WTC11 (cell line): ENCODE data around the gene SIT1. TPM values are rescaled to one million over a fixed set of nuclear protein-coding genes. Genes with fewer than 3 reads are reported as not detected.

Experiments used
- ATAC-seq: fragments of 200-7000 bp; cut with Tn5 transposase; 2 replicates; pipeline ENCODE4 v1.10.0; 2021; ENCODE audit warnings: mild to moderate bottlenecking, moderate library complexity
- CTCF ChIA-PET: fragments of 300-600 bp; sonication (Branson Sonifier 250); formaldehyde crosslinking; loops from one replicate; lab custom pipeline; 2021; ENCODE audit warnings: antibody characterized with exemption; lab: Charles Lee
- POLR2A ChIA-PET: fragments of 350-600 bp; sonication (Branson Sonifier 250); formaldehyde crosslinking; loops from one replicate; lab custom pipeline; 2021; ENCODE audit warnings: antibody characterized with exemption; lab: Charles Lee
- DNase-seq: peaks from one replicate; pipeline ENCODE4 v3.0.0; 2021; ENCODE audit warnings: low spot score
- H3K27ac Mint-ChIP-seq: 2 replicates; pipeline ENCODE4 v1.8.0; 2021; ENCODE audit warnings: mixed read lengths
- H3K27me3 Mint-ChIP-seq: 2 replicates; pipeline ENCODE4 v1.8.0; 2021; ENCODE audit warnings: low read depth, mild to moderate bottlenecking, moderate library complexity, mixed read lengths
- H3K36me3 Mint-ChIP-seq: 2 replicates; pipeline ENCODE4 v1.8.0; 2021; ENCODE audit warnings: mixed read lengths
- H3K4me1 Mint-ChIP-seq: 2 replicates; pipeline ENCODE4 v1.8.0; 2022; ENCODE audit warnings: mixed read lengths
- H3K4me3 Mint-ChIP-seq: 2 replicates; pipeline ENCODE4 v1.8.0; 2021; ENCODE audit warnings: mild to moderate bottlenecking, moderate library complexity, mixed read lengths
- H3K9me3 Mint-ChIP-seq: 2 replicates; pipeline ENCODE4 v1.8.0; 2021; ENCODE audit warnings: mixed read lengths
- ATF1 ChIP-seq: sonication (generic); formaldehyde crosslinking; IDR thresholded peaks from 2 replicates; pipeline ENCODE4 v1.8.1; 2023; ENCODE audit warnings: mild to moderate bottlenecking, moderate library complexity, missing genetic modification reagents
- CREB1 ChIP-seq: sonication (generic); formaldehyde crosslinking; IDR thresholded peaks from 2 replicates; pipeline ENCODE4 v1.8.0; 2023; ENCODE audit warnings: mild to moderate bottlenecking, missing genetic modification reagents
- ETV6 ChIP-seq: sonication (generic); formaldehyde crosslinking; IDR thresholded peaks from 2 replicates; pipeline ENCODE4 v1.8.1; 2022; ENCODE audit warnings: mild to moderate bottlenecking, missing genetic modification reagents
- FOXJ3 ChIP-seq: sonication (generic); formaldehyde crosslinking; IDR thresholded peaks from 2 replicates; pipeline ENCODE4 v1.9.0; 2021; ENCODE audit warnings: missing genetic modification reagents, mild to moderate bottlenecking, borderline replicate concordance
- GABPB1 ChIP-seq: sonication (generic); formaldehyde crosslinking; IDR thresholded peaks from 2 replicates; pipeline ENCODE4 v1.8.1; 2023; ENCODE audit warnings: mild to moderate bottlenecking, missing genetic modification reagents
- JAZF1 ChIP-seq: fragments of 250-450 bp; sonication (Bioruptor Pico); IDR thresholded peaks from 2 replicates; pipeline ENCODE4 v1.9.0; 2021; ENCODE audit warnings: moderate library complexity, mild to moderate bottlenecking, inconsistent platforms
- MYBL2 ChIP-seq: sonication (generic); formaldehyde crosslinking; IDR thresholded peaks from 2 replicates; pipeline ENCODE4 v1.8.1; 2023; ENCODE audit warnings: mild to moderate bottlenecking, moderate library complexity, missing genetic modification reagents
- SP1 ChIP-seq: sonication (generic); formaldehyde crosslinking; conservative IDR thresholded peaks from 2 replicates; pipeline ENCODE4 v1.8.1; 2022; ENCODE audit warnings: missing genetic modification reagents
- ZBTB21 ChIP-seq: sonication (generic); formaldehyde crosslinking; IDR thresholded peaks from 2 replicates; pipeline ENCODE4 v1.8.1; 2023; ENCODE audit warnings: mild to moderate bottlenecking, missing genetic modification reagents, borderline replicate concordance
- ZNF121 ChIP-seq: sonication (generic); formaldehyde crosslinking; IDR thresholded peaks from 2 replicates; pipeline ENCODE4 v1.8.0; 2023; ENCODE audit warnings: missing genetic modification reagents
- ZNF232 ChIP-seq: sonication (generic); formaldehyde crosslinking; IDR thresholded peaks from 2 replicates; pipeline ENCODE4 v1.8.0; 2022; ENCODE audit warnings: mild to moderate bottlenecking, missing genetic modification reagents
- ZNF423 ChIP-seq: fragments of 250-450 bp; sonication (Bioruptor Pico); IDR thresholded peaks from 2 replicates; pipeline ENCODE4 v2.1.2; 2022; ENCODE audit warnings: mild to moderate bottlenecking, moderate library complexity
- total RNA-seq: library from RNA; stranded (reverse); gene quantifications from 3 replicates; pipeline ENCODE4 v1.2.3, GENCODE V29; 2021
- TF ChIP-seq, protein P1 (sequence below): sonication (generic); formaldehyde crosslinking; IDR thresholded peaks from 2 replicates; pipeline ENCODE4 v1.8.1; 2023; ENCODE audit warnings: mild to moderate bottlenecking, missing genetic modification reagents
- TF ChIP-seq, protein P2 (sequence below): sonication (generic); formaldehyde crosslinking; IDR thresholded peaks from 2 replicates; pipeline ENCODE4 v1.8.0; 2023; ENCODE audit warnings: mild to moderate bottlenecking, missing genetic modification reagents
- TF ChIP-seq, protein P3 (sequence below): fragments of 250-450 bp; sonication (Bioruptor Pico); IDR thresholded peaks from 2 replicates; pipeline ENCODE4 v2.1.2; 2022; ENCODE audit warnings: mild to moderate bottlenecking, moderate library complexity
- TF ChIP-seq, protein P4 (sequence below): sonication (generic); formaldehyde crosslinking; IDR thresholded peaks from 2 replicates; pipeline ENCODE4 v1.8.0; 2022; ENCODE audit warnings: mild to moderate bottlenecking, missing genetic modification reagents
- TF ChIP-seq, protein P5 (sequence below): sonication (generic); formaldehyde crosslinking; IDR thresholded peaks from 2 replicates; pipeline ENCODE4 v1.8.1; 2023; ENCODE audit warnings: mild to moderate bottlenecking, moderate library complexity, missing genetic modification reagents
- TF ChIP-seq, protein P6 (sequence below): sonication (generic); formaldehyde crosslinking; IDR thresholded peaks from 2 replicates; pipeline ENCODE4 v1.8.0; 2022; ENCODE audit warnings: mild to moderate bottlenecking, missing genetic modification reagents
- TF ChIP-seq, protein P7 (sequence below): fragments of 200-600 bp; IDR thresholded peaks from 2 replicates; pipeline ENCODE4 v1.8.0; 2022; ENCODE audit warnings: antibody characterized with exemption
- TF ChIP-seq, protein P8 (sequence below): sonication (generic); formaldehyde crosslinking; IDR thresholded peaks from 2 replicates; pipeline ENCODE4 v1.8.0; 2023; ENCODE audit warnings: missing genetic modification reagents, mild to moderate bottlenecking, borderline replicate concordance

The SIT1 gene
- total RNA-seq, 1 experiment from 2014 or later = 4.1 TPM

DNA sequence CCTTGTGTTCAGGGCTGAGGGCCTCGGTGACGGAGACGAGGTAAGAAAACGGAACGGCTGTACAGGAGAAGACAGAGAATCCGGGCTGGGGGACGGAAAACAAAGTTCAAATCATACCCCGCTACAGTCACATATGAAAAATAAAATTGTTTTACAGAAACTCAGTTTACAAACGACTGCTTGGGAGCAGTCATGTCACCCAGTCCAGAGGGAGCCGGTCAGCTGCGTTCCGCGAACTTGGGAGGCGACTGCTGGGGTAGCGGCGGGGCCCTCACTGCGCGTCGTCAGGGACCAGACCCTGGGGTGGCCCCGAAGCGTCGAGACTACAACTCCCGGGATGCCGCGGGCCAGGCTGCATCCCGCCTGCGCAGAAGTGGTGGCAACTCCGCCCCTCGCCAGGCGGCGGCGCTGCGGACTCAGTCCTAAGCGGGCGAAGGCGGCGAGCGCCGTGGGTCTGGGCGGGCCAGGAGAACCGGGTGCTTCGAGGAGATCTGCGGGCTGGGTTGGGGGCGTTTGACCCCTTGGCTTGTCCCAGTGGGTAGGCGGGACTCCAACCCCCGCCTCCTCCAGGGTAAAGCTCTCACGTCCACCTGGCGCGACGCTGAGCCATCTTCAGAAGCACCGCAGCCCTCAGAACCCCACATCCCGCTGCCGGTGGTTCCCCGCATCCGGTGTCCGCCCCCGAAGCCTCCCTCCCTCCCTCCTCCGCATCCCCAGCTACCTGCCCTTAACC lies 4.0 kb downstream of the SIT1 start:
- Mint-ChIP-seq H3K9me3 (peaks cover 1% of the 10 kb centered on the region), H3K27ac (peak overlapping the region; percentile 82), H3K36me3 (0 out of 2 replicates have a peak, but pooled peaks cover under 1% of the 10 kb centered on the region), H3K4me1 (peaks cover 43% of the 10 kb centered on the region), H3K4me3 (peak overlapping the region; percentile 88), H3K27me3 (peaks cover 13% of the 10 kb centered on the region)
- ATAC-seq (peak; percentile 89), DNase-seq (peak; percentile 96)
- CTCF ChIA-PET = interaction anchor here (0.7 to 4.4 kb wide), 31 partner anchors 10 to 1206 kb away, joined by 3 to 47 read pairs (median 6); partner anchors contain the start of genes ARHGEF39, ATOSB, CCDC107 and GBA2
- TF ChIP-seq ZNF121 (CRISPR knock-in tag) = peak; percentile 32; the same call in 1 of the 2 replicates
- 0 out of 2 replicates have a peak, but pooled peaks have one; percentile 16 for TF ChIP-seq MYBL2 (CRISPR knock-in tag)
- peak; percentile 73; the same call in 1 of the 2 replicates for TF ChIP-seq ETV6
- TF ChIP-seq, protein P1, sequence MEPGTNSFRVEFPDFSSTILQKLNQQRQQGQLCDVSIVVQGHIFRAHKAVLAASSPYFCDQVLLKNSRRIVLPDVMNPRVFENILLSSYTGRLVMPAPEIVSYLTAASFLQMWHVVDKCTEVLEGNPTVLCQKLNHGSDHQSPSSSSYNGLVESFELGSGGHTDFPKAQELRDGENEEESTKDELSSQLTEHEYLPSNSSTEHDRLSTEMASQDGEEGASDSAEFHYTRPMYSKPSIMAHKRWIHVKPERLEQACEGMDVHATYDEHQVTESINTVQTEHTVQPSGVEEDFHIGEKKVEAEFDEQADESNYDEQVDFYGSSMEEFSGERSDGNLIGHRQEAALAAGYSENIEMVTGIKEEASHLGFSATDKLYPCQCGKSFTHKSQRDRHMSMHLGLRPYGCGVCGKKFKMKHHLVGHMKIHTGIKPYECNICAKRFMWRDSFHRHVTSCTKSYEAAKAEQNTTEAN (CRISPR knock-in tag) = no peak
- TF ChIP-seq, protein P2, sequence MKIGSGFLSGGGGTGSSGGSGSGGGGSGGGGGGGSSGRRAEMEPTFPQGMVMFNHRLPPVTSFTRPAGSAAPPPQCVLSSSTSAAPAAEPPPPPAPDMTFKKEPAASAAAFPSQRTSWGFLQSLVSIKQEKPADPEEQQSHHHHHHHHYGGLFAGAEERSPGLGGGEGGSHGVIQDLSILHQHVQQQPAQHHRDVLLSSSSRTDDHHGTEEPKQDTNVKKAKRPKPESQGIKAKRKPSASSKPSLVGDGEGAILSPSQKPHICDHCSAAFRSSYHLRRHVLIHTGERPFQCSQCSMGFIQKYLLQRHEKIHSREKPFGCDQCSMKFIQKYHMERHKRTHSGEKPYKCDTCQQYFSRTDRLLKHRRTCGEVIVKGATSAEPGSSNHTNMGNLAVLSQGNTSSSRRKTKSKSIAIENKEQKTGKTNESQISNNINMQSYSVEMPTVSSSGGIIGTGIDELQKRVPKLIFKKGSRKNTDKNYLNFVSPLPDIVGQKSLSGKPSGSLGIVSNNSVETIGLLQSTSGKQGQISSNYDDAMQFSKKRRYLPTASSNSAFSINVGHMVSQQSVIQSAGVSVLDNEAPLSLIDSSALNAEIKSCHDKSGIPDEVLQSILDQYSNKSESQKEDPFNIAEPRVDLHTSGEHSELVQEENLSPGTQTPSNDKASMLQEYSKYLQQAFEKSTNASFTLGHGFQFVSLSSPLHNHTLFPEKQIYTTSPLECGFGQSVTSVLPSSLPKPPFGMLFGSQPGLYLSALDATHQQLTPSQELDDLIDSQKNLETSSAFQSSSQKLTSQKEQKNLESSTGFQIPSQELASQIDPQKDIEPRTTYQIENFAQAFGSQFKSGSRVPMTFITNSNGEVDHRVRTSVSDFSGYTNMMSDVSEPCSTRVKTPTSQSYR (CRISPR knock-in tag) = no peak
- TF ChIP-seq SP1 (CRISPR knock-in tag) = peak; percentile 57
- TF ChIP-seq ZNF423 (CRISPR knock-in tag) = peak; percentile 86
- TF ChIP-seq, protein P3, sequence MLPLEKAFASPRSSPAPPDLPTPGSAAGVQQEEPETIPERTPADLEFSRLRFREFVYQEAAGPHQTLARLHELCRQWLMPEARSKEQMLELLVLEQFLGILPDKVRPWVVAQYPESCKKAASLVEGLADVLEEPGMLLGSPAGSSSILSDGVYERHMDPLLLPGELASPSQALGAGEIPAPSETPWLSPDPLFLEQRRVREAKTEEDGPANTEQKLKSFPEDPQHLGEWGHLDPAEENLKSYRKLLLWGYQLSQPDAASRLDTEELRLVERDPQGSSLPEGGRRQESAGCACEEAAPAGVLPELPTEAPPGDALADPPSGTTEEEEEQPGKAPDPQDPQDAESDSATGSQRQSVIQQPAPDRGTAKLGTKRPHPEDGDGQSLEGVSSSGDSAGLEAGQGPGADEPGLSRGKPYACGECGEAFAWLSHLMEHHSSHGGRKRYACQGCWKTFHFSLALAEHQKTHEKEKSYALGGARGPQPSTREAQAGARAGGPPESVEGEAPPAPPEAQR = no peak
- TF ChIP-seq FOXJ3 = no peak
- TF ChIP-seq, protein P4, sequence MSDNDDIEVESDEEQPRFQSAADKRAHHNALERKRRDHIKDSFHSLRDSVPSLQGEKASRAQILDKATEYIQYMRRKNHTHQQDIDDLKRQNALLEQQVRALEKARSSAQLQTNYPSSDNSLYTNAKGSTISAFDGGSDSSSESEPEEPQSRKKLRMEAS (CRISPR knock-in tag) = peak; percentile 74
- 0 out of 2 replicates have a peak, but pooled peaks have one; percentile 27 for TF ChIP-seq CREB1 (CRISPR knock-in tag)
- no peak for TF ChIP-seq JAZF1
- TF ChIP-seq ZBTB21 (CRISPR knock-in tag) = 0 out of 2 replicates have a peak, but pooled peaks have one; percentile 24
- no peak for TF ChIP-seq GABPB1 (CRISPR knock-in tag)
- TF ChIP-seq, protein P5, sequence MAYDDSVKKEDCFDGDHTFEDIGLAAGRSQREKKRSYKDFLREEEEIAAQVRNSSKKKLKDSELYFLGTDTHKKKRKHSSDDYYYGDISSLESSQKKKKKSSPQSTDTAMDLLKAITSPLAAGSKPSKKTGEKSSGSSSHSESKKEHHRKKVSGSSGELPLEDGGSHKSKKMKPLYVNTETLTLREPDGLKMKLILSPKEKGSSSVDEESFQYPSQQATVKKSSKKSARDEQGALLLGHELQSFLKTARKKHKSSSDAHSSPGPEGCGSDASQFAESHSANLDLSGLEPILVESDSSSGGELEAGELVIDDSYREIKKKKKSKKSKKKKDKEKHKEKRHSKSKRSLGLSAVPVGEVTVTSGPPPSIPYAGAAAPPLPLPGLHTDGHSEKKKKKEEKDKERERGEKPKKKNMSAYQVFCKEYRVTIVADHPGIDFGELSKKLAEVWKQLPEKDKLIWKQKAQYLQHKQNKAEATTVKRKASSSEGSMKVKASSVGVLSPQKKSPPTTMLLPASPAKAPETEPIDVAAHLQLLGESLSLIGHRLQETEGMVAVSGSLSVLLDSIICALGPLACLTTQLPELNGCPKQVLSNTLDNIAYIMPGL (CRISPR knock-in tag) = peak; percentile 96; the same call in 1 of the 2 replicates
- TF ChIP-seq ATF1 (CRISPR knock-in tag) = no peak
- TF ChIP-seq, protein P6, sequence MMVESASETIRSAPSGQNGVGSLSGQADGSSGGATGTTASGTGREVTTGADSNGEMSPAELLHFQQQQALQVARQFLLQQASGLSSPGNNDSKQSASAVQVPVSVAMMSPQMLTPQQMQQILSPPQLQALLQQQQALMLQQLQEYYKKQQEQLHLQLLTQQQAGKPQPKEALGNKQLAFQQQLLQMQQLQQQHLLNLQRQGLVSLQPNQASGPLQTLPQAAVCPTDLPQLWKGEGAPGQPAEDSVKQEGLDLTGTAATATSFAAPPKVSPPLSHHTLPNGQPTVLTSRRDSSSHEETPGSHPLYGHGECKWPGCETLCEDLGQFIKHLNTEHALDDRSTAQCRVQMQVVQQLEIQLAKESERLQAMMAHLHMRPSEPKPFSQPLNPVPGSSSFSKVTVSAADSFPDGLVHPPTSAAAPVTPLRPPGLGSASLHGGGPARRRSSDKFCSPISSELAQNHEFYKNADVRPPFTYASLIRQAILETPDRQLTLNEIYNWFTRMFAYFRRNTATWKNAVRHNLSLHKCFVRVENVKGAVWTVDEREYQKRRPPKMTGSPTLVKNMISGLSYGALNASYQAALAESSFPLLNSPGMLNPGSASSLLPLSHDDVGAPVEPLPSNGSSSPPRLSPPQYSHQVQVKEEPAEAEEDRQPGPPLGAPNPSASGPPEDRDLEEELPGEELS = 0 out of 2 replicates have a peak, but pooled peaks have one; percentile 52
- TF ChIP-seq, protein P7, sequence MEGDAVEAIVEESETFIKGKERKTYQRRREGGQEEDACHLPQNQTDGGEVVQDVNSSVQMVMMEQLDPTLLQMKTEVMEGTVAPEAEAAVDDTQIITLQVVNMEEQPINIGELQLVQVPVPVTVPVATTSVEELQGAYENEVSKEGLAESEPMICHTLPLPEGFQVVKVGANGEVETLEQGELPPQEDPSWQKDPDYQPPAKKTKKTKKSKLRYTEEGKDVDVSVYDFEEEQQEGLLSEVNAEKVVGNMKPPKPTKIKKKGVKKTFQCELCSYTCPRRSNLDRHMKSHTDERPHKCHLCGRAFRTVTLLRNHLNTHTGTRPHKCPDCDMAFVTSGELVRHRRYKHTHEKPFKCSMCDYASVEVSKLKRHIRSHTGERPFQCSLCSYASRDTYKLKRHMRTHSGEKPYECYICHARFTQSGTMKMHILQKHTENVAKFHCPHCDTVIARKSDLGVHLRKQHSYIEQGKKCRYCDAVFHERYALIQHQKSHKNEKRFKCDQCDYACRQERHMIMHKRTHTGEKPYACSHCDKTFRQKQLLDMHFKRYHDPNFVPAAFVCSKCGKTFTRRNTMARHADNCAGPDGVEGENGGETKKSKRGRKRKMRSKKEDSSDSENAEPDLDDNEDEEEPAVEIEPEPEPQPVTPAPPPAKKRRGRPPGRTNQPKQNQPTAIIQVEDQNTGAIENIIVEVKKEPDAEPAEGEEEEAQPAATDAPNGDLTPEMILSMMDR = peak; percentile 90
- TF ChIP-seq ZNF232 (CRISPR knock-in tag) = peak; percentile 83; the same call in 1 of the 2 replicates
- TF ChIP-seq, protein P8, sequence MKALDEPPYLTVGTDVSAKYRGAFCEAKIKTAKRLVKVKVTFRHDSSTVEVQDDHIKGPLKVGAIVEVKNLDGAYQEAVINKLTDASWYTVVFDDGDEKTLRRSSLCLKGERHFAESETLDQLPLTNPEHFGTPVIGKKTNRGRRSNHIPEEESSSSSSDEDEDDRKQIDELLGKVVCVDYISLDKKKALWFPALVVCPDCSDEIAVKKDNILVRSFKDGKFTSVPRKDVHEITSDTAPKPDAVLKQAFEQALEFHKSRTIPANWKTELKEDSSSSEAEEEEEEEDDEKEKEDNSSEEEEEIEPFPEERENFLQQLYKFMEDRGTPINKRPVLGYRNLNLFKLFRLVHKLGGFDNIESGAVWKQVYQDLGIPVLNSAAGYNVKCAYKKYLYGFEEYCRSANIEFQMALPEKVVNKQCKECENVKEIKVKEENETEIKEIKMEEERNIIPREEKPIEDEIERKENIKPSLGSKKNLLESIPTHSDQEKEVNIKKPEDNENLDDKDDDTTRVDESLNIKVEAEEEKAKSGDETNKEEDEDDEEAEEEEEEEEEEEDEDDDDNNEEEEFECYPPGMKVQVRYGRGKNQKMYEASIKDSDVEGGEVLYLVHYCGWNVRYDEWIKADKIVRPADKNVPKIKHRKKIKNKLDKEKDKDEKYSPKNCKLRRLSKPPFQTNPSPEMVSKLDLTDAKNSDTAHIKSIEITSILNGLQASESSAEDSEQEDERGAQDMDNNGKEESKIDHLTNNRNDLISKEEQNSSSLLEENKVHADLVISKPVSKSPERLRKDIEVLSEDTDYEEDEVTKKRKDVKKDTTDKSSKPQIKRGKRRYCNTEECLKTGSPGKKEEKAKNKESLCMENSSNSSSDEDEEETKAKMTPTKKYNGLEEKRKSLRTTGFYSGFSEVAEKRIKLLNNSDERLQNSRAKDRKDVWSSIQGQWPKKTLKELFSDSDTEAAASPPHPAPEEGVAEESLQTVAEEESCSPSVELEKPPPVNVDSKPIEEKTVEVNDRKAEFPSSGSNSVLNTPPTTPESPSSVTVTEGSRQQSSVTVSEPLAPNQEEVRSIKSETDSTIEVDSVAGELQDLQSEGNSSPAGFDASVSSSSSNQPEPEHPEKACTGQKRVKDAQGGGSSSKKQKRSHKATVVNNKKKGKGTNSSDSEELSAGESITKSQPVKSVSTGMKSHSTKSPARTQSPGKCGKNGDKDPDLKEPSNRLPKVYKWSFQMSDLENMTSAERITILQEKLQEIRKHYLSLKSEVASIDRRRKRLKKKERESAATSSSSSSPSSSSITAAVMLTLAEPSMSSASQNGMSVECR (CRISPR knock-in tag) = no peak
- POLR2A ChIA-PET = interaction anchor here (0.5 to 2.5 kb wide), 12 partner anchors 11 to 349 kb away, joined by 3 to 21 read pairs (median 4); partner anchors contain the start of genes ARHGEF39, CCDC107, CREB3 and RMRP
